ENCODE measurements around the gene MAX. TPM values are rescaled to one million over a fixed set of nuclear protein-coding genes. Genes with fewer than 3 reads are reported as not detected.

MAX gene
- total RNA-seq: 10 to 100 TPM; 38.6 to 69.8 (median 55.3) TPM

GRCh38 chr14:65102441-65103149 lies at the start of gene MAX:
Gene MAX (minus strand): TSS chr14:65102517. CDS start chr14:65102339, 178 bp downstream.
- no peak for TF ChIP-seq CTCF (IDR thresholded peaks at IDR 0.05)
- peak; percentile 93 for DNase-seq (ENCODE audit: low spot score)
- peak; percentile 96 for ATAC-seq (ENCODE audit: low FRiP score)

GRCh38 chr14:65151609-65151956 lies 49.3 kb upstream of the MAX start:
- no peak for ATAC-seq (ENCODE audit: low FRiP score)
- DNase-seq (ENCODE audit: low spot score): no peak
- no peak for TF ChIP-seq CTCF (IDR thresholded peaks at IDR 0.05)

GRCh38 chr14:65150898-65151608 lies 48.7 kb upstream of the MAX start:
- TF ChIP-seq CTCF (IDR thresholded peaks at IDR 0.05): no peak
- no peak for DNase-seq (ENCODE audit: low spot score)
- ATAC-seq (ENCODE audit: low FRiP score): no peak

GRCh38 chr14:65149116-65149515 lies 46.8 kb upstream of the MAX start:
- TF ChIP-seq CTCF (IDR thresholded peaks at IDR 0.05): no peak
- ATAC-seq (ENCODE audit: low FRiP score) (no peak), DNase-seq (ENCODE audit: low spot score) (no peak)

GRCh38 chr14:65144170-65144569 lies 41.9 kb upstream of the MAX start:
- TF ChIP-seq CTCF (IDR thresholded peaks at IDR 0.05): no peak
- ATAC-seq (ENCODE audit: low FRiP score): no peak
- DNase-seq (ENCODE audit: low spot score): no peak

- TF ChIP-seq CTCF (IDR thresholded peaks at IDR 0.05): no peak
- ATAC-seq (ENCODE audit: low FRiP score): no peak
- no peak for DNase-seq (ENCODE audit: low spot score)
Observed at GRCh38 chr14:65142914-65143625, 40.8 kb upstream of the MAX start.

Data from omental fat pad (tissue), 4 donors.